ENCODE data around the gene CENPA. TPM values are rescaled to one million over a fixed set of nuclear protein-coding genes. Genes with fewer than 3 reads are reported as not detected.

The CENPA gene
- polyA plus RNA-seq, 3 donors from 2014 or later = 0.62 to 0.68 TPM; not detected in 1

DNA sequence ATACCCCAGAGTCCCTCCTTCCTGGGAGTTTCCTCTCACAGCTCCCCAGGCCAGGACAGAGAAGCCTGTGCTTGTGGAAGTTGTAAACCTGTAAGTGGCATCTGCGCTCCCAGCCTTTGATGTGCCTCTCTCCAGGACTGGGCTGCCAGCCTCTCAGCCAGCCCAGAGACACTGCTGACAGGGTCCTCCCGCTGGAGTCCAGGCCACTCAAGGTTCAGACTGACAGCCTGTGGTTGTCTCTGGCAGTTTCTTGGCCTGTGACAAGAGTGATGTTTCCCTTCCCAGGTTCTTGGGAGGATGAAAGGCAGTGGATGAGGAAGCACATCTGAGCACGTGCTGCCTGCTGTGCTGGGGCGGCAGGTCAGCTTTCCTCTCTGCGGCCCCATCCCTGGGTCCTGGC, 18.7 kb upstream of the CENPA start:
- no peaks in the 10 kb centered on the region for H3K9me3 Mint-ChIP-seq
- peak overlapping the region in 5 of 6 donors; percentile 71 to 94 (median 86) for H3K27ac Mint-ChIP-seq
- no peaks in the 10 kb centered on the region for H3K36me3 Mint-ChIP-seq
- DNase-seq = no peak
- peaks cover 0 to 5% (median 2%) of the 10 kb centered on the region in 3 donors for H3K27me3 Mint-ChIP-seq (ENCODE audit: low read depth in 3 of 3)
- H3K4me3 Mint-ChIP-seq = no peak overlapping the region
- H3K4me1 Mint-ChIP-seq = peaks cover 61 to 76% of the 10 kb centered on the region in 2 donors

DNA sequence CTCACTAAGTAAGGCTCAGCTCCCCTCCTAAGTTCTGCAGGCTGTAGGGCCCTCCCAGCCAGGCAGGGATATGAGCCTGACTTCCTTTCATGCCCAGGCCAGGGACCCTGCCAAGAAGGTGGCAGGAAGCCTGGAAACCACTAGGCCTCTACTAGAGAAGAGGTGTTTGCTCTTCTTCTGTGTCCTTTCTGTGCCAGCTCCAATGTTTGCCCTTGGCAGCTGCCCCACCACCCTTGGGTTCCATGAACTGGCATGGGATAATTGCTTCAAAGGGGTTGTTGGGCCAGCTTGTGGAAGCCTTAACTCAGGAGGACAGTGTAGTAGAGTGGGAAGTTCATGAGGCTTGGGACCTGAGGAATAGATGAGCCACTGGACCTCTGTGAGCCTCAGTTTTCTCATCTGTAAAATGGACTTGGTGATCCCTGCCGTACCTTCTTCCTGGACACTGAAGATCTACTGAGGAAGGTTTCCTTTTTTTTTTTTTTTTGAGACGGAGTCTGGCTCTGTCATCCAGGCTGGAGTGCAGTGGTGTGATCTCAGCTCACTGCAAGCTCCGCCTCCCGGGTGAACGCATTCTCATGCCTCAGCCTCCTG, 17.9 kb upstream of the CENPA start:
- H3K9me3 Mint-ChIP-seq = no peaks in the 10 kb centered on the region
- H3K27ac Mint-ChIP-seq = peak overlapping the region; percentile 21 to 94 (median 73)
- no peaks in the 10 kb centered on the region for H3K36me3 Mint-ChIP-seq
- peaks cover 70 to 83% of the 10 kb centered on the region in 2 donors for H3K4me1 Mint-ChIP-seq
- peak overlapping the region in 1 of 5 donors; percentile 40 for H3K4me3 Mint-ChIP-seq
- no peak for DNase-seq
- H3K27me3 Mint-ChIP-seq (ENCODE audit: low read depth in 3 of 3) = peaks cover 0 to 5% (median 2%) of the 10 kb centered on the region in 3 donors

DNA sequence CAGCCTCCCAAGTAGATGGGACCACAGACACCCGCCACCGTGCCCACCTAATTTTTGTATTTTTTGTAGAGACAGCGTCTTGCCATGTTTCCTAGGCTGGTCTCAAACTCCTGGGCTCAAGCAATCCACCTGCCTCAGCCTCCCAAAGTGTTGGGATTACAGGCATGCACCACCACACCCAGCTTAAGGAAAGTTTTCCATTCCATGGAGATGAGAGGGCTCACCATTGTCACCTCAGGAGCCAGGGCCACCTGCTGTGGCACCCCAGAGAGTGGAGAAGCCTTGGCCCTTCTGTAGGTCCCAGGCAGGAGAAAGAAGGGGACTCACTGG, 17.1 kb upstream of the CENPA start:
- Mint-ChIP-seq H3K36me3 (no peaks in the 10 kb centered on the region), H3K27me3 (ENCODE audit: low read depth in 3 of 3) (peaks cover 0 to 5% (median 2%) of the 10 kb centered on the region in 3 donors), H3K27ac (peak overlapping the region; percentile 78 to 94 (median 88)), H3K4me1 (peaks cover 69 to 78% of the 10 kb centered on the region in 2 donors), H3K9me3 (no peaks in the 10 kb centered on the region), H3K4me3 (peak overlapping the region; percentile 29 to 47 (median 42))
- DNase-seq = no peak

DNA sequence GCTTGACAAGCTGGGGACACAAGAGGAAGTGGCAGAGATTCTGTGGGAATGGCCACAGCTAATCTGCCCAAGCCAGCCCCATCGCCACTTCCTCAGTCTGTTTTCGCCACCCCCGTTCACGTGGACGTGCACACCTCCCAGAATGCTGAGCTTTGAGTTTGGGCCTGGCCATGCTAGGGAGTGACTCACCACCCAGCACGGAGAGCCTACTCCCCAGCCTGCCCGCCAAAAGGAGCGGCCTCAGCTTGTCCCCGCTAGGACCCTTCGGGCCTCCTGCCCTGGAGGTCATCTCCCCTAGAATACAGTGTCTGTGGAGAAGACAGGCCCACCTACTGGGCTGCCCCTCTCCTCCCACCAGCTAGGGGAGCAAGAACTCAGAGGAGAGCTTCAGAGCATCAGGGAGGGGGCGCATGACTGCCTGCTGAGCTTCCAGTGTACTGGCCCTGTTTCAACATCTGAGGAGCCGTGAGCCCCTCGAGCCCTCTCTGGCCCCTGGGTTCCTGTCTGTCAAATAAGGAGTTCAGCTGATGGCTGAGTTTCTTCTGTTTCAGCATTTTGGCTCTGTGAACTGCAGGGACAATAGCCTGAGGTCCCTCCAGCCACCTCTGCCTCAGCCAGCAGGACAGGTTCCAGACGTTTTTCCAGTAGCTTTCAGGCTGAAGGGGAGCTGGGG, 16.6 kb upstream of the CENPA start:
- Mint-ChIP-seq H3K27me3 (ENCODE audit: low read depth in 3 of 3) (peaks cover 0 to 5% (median 2%) of the 10 kb centered on the region in 3 donors), H3K4me3 (peak overlapping the region; percentile 33 to 64 (median 47)), H3K9me3 (no peaks in the 10 kb centered on the region), H3K27ac (peak overlapping the region; percentile 78 to 94 (median 88)), H3K4me1 (peaks cover 66 to 75% of the 10 kb centered on the region in 2 donors), H3K36me3 (no peaks in the 10 kb centered on the region)
- peak; percentile 42 to 50 (median 43) for DNase-seq

DNA sequence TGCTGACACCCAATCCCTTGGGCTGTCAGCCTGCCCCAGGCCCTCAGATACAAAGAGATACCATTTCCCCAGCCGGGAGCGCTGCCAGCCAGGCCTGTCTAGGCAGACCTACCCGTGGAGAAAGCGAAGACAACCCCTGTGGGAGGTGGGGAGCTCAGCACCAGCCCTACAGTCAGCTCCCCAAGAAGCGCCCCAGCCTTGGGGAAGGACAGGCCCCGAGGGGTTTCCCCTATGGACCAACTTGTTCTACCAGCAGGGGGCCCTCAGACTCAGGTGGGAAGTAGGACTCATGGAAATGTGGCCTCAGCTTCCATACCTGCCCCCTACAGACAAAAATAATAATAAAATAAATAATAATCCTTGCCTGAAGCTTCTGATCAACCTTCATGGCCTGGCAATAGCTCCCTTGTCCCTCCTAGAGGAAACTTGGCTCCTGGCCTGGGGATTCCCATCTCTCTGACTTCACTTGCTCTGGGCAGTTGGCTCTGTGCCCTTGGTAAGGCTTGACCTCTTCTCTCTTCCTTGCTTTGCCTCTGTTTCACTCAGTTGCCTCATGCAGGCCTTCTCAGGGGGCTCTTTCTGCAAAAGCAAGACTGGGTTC, 14.8 kb upstream of the CENPA start:
- H3K27ac Mint-ChIP-seq = peak overlapping the region in 5 of 6 donors; percentile 74 to 98 (median 94)
- no peak for DNase-seq
- H3K4me3 Mint-ChIP-seq = no peak overlapping the region

DNA sequence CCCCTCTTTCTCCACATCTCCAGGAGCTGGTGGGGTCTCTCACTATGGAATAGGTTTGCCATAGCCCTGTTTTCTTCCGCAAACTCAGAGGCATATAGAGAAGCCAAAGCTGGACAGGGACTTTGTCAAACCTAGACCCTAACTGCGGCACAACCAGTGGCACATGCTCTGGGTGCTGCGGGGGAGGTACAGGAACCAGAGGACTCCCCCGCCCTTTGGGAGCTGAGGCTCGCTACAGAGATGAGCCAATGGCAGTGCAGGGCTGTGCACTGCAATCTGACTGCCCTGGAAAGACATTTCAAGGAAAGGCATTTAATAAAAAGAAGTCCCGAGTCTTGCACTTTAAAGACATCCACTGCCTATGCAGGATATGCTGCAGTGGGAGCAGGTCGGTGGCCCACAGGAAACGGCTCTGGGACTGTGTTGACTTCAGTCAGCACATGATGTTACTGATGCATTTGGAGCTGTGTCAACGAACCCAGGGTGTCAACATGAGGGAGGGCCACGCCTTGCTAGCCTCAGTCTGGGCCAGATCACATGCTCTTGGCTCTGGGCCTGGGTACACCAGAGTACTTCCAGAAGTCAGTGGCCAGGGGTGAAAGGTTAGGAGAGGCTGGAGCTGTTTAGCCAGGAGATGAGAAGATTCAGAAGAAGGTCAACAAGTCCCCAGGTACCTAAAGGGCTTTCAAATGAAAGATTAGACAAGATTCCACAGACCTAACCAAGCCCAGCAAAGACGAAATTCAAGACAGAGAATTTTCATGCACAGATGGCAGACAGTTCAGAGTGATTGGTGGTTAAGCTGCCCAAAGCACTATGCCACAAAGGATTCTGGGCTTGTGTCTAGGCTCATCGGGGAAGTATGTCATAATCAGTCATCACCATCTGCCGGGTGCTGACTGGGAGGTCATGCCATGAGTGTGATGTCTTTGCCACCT, 13.5 kb upstream of the CENPA start:
- peaks cover 46 to 50% of the 10 kb centered on the region in 2 donors for H3K4me1 Mint-ChIP-seq
- peak overlapping the region; percentile 89 to 98 (median 94) for H3K27ac Mint-ChIP-seq
- H3K9me3 Mint-ChIP-seq = no peaks in the 10 kb centered on the region
- peak overlapping the region; percentile 4 to 78 (median 60) for H3K4me3 Mint-ChIP-seq
- peak; percentile 33 to 60 (median 44) for DNase-seq
- H3K36me3 Mint-ChIP-seq = peaks cover 0 to 10% (median 7%) of the 10 kb centered on the region in 3 donors
- peaks cover 0 to 7% (median 0%) of the 10 kb centered on the region in 3 donors for H3K27me3 Mint-ChIP-seq (ENCODE audit: low read depth in 3 of 3)

More for the DNA sequence above, 14.8 kb upstream of the CENPA start:
- Mint-ChIP-seq H3K9me3 (no peaks in the 10 kb centered on the region), H3K27me3 (ENCODE audit: low read depth in 3 of 3) (peaks cover 0 to 7% (median 0%) of the 10 kb centered on the region in 3 donors), H3K4me1 (peaks cover 50 to 58% of the 10 kb centered on the region in 2 donors), H3K36me3 (no peaks in the 10 kb centered on the region)

DNA sequence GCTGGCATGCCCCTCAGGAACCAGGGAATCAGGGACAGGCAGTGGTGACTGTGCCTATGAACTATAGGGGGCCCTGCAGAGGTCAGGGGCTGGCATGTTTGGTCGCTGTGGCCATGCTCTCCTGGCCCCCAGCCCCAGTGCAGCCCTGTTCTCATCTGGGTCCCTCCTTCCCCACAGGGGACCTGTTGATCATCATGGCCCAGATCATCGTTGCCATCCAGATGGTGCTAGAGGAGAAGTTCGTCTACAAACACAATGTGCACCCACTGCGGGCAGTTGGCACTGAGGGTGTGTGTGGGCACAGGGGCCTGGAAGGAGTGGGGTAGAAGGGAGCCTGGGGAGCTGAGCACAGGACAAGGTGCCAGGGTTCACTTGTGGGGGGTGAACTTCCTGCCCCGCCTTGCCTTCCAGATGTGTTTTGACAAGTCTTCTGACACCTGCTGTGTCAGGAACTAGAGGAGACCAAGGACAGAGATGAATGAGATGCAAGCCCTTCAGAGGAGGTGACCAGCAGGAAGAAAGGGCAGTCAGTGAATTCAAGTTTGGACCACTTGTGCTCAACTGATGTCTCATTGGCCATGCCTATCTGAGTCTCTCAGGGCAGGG, 9.6 kb upstream of the CENPA start:
- DNase-seq = no peak
- Mint-ChIP-seq H3K9me3 (no peaks in the 10 kb centered on the region), H3K36me3 (peaks cover 0 to 19% (median 7%) of the 10 kb centered on the region in 3 donors), H3K4me3 (no peak overlapping the region), H3K27ac (peak overlapping the region in 3 of 6 donors; percentile 44 to 65 (median 45)), H3K4me1 (peaks cover 19 to 23% of the 10 kb centered on the region in 2 donors), H3K27me3 (ENCODE audit: low read depth in 3 of 3) (peaks cover 0 to 3% (median 2%) of the 10 kb centered on the region in 3 donors)

DNA sequence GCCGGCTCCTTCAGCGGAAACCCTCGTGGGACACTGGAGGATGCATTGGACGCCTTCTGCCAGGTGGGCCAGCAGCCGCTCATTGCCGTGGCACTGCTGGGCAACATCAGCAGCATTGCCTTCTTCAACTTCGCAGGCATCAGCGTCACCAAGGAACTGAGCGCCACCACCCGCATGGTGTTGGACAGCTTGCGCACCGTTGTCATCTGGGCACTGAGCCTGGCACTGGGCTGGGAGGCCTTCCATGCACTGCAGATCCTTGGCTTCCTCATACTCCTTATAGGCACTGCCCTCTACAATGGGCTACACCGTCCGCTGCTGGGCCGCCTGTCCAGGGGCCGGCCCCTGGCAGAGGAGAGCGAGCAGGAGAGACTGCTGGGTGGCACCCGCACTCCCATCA, 7.8 kb upstream of the CENPA start:
- no peaks in the 10 kb centered on the region for H3K9me3 Mint-ChIP-seq
- peaks cover 0 to 3% (median 2%) of the 10 kb centered on the region in 3 donors for H3K27me3 Mint-ChIP-seq (ENCODE audit: low read depth in 3 of 3)
- H3K4me1 Mint-ChIP-seq = peaks cover under 1 to 5% of the 10 kb centered on the region in 2 donors
- H3K4me3 Mint-ChIP-seq = no peak overlapping the region
- H3K27ac Mint-ChIP-seq = no peak overlapping the region
- DNase-seq = no peak
- H3K36me3 Mint-ChIP-seq = peaks cover 0 to 20% (median 7%) of the 10 kb centered on the region in 3 donors

DNA sequence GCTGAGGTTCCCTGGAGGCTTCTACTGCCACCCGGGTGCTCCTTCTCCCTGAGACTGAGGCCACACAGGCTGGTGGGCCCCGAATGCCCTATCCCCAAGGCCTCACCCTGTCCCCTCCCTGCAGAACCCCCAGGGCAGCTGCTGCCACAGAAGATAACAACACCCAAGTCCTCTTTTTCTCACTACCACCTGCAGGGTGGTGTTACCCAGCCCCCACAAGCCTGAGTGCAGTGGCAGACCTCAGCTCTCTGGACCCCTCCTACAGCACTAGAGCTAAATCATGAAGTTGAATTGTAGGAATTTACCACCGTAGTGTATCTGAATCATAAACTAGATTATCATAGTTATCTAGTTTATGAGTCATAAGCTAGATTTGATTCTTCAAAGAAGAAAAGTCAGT, 7.3 kb upstream of the CENPA start:
- Mint-ChIP-seq H3K4me1 (peaks cover 0 to 3% of the 10 kb centered on the region in 2 donors), H3K36me3 (peaks cover 0 to 20% (median 7%) of the 10 kb centered on the region in 3 donors), H3K9me3 (no peaks in the 10 kb centered on the region), H3K27ac (peak overlapping the region in 2 of 6 donors; percentile 20 to 61), H3K4me3 (no peak overlapping the region), H3K27me3 (ENCODE audit: low read depth in 3 of 3) (peaks cover 0 to 3% (median 2%) of the 10 kb centered on the region in 3 donors)
- no peak for DNase-seq

DNA sequence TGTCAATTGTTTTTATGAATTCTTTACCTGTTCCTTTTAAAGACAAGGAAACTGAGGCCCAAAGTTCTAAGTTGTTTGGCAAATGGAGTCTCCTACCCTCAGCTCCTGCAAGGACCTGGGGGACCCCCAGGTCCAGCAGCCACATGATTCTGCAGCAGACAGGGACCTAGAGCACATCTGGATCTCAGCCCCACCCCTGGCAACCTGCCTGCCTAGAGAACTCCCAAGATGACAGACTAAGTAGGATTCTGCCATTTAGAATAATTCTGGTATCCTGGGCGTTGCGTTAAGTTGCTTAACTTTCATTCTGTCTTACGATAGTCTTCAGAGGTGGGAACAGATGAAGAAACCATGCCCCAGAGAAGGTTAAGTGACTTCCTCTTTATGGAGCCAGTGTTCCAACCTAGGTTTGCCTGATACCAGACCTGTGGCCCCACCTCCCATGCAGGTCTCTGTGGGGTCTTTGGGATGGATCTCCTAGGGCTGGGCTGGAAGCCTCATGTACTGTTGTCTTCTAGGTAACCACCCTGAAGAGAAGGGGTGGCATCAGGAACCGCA, 5.6 kb upstream of the CENPA start:
- DNase-seq = no peak
- H3K27ac Mint-ChIP-seq = peak overlapping the region in 1 of 6 donors; percentile 60
- H3K27me3 Mint-ChIP-seq (ENCODE audit: low read depth in 3 of 3) = peaks cover 0 to 7% (median 2%) of the 10 kb centered on the region in 3 donors
- H3K4me1 Mint-ChIP-seq = peaks cover 4 to 6% of the 10 kb centered on the region in 2 donors
- H3K9me3 Mint-ChIP-seq = no peaks in the 10 kb centered on the region
- peaks cover 0 to 20% (median 7%) of the 10 kb centered on the region in 3 donors for H3K36me3 Mint-ChIP-seq
- H3K4me3 Mint-ChIP-seq = no peak overlapping the region

DNA sequence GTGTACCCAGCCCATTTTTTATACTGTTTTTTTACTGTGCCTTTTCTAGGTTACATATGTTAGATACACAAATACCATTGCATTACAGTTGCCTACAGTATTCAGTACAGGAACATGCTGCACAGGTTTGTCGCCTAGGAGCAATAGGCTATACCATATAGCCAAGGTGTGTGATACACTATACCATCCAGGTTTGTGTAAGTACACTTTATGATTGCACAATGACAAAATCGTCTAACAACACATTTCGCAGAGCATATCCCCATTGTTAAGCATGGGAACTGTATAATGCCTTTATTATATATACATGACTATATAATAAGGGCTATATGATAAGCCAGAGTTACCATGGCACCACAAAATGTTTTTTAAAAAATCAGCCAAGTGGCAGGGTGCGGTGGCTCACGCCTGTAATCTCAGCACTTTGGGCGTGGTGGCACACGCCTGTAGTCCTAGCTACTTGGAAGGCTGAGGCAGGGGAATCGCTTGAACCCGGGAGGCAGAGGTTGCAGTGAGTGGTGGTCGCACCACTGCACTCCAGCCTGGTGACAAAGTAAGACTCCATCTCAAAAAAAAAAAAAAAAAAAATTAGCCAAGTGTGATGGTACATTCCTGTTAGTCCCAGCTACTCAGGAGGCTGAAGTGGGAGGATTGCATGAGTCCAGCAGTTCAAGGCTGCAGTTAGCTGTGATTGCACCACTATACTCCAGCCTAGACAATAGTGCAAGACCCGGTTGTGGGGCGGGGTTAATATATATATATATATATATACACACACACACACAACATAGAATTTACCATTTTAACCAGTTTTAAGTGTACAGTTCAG, 2.8 kb upstream of the CENPA start:
- Mint-ChIP-seq H3K27ac (no peak overlapping the region), H3K4me3 (no peak overlapping the region), H3K27me3 (ENCODE audit: low read depth in 3 of 3) (peaks cover 0 to 12% (median 5%) of the 10 kb centered on the region in 3 donors), H3K36me3 (peaks cover 0 to 7% (median 0%) of the 10 kb centered on the region in 3 donors), H3K9me3 (no peaks in the 10 kb centered on the region), H3K4me1 (peaks cover 12 to 17% of the 10 kb centered on the region in 2 donors)
- no peak for DNase-seq
